HCT116 (cell line): Measurements from ENCODE around the gene C15orf61.

Experiments
- POLR2A ChIP-seq: IDR thresholded peaks from 2 replicates; pipeline ENCODE4 v1.7.0; 2011; ENCODE audit warnings: borderline replicate concordance; ENCODE audit not compliant: insufficient read depth, insufficient read length; ENCODE audit errors: extremely low read depth
- POLR2AphosphoS5 ChIP-seq: IDR thresholded peaks from 2 replicates; pipeline ENCODE4 v1.6.1; 2011; ENCODE audit warnings: mild to moderate bottlenecking, low read depth, low read length, moderate library complexity
- TCF7L2 ChIP-seq: IDR thresholded peaks from 2 replicates; pipeline ENCODE4 v1.7.0; 2011; ENCODE audit warnings: borderline replicate concordance, inconsistent platforms; ENCODE audit not compliant: insufficient read depth, insufficient read length; ENCODE audit errors: extremely low read depth
- TF ChIP-seq, protein P1 (sequence below), 3 experiments: fragments of 200-600 bp in 1 of 3; sonication (generic) in 1 of 3; IDR thresholded peaks in 2 of 3; conservative IDR thresholded peaks in 1 of 3; 2 replicates each; pipeline ENCODE4 v1.5.1; 2012 to 2017; ENCODE audit warnings: low read depth in 2 of 3, low read length in 2 of 3, antibody characterized with exemption in 1 of 3, borderline replicate concordance in 1 of 3, control low read depth in 1 of 3, mild to moderate bottlenecking in 1 of 3, mixed read lengths in 1 of 3, mixed run types in 1 of 3, moderate library complexity in 1 of 3; ENCODE audit not compliant: insufficient read depth in 1 of 3

GRCh38 chr15:67547064-67547463 lies 26.1 kb downstream of the C15orf61 start:
- TF ChIP-seq POLR2AphosphoS5: no peak
- no peak for TF ChIP-seq POLR2A
- TF ChIP-seq, protein P1, sequence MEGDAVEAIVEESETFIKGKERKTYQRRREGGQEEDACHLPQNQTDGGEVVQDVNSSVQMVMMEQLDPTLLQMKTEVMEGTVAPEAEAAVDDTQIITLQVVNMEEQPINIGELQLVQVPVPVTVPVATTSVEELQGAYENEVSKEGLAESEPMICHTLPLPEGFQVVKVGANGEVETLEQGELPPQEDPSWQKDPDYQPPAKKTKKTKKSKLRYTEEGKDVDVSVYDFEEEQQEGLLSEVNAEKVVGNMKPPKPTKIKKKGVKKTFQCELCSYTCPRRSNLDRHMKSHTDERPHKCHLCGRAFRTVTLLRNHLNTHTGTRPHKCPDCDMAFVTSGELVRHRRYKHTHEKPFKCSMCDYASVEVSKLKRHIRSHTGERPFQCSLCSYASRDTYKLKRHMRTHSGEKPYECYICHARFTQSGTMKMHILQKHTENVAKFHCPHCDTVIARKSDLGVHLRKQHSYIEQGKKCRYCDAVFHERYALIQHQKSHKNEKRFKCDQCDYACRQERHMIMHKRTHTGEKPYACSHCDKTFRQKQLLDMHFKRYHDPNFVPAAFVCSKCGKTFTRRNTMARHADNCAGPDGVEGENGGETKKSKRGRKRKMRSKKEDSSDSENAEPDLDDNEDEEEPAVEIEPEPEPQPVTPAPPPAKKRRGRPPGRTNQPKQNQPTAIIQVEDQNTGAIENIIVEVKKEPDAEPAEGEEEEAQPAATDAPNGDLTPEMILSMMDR (IDR thresholded peaks at IDR 0.05 in 2 of 3, conservative IDR thresholded peaks at IDR 0.05 in 1 of 3; ENCODE audit: borderline replicate concordance in 1 of 3, insufficient read depth in 1 of 3, low read depth in 2 of 3, low read length in 2 of 3): no peak
- no peak for TF ChIP-seq TCF7L2
